ENCODE data around the gene SGTA.

Gene SGTA

DNA sequence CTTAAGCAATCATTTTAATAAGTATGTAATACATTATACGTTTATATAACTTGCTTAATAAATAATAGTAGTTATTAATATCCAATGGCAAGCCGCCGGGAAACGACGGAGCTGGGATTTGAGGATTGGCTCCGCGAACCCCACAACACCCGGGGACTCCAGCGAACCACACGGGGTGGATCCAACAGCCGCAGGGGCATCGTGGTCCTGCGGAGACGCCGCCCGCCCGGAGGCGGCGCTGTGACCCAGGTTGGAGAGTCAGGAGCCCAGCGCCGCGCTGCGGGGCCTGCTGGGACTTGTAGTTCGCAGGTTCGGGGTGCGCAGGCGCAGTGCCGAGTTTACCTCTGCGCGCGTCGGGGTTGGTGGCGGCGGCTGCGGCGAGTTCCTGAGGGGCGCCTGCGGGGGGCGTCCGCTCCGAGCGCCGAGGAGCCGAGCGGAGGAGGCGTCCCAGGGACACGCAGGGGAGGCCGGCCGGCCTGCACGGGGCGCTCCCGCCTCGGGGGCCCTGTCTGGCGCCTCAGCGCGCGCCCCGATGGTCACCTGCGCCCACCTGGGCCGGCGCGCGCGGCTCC is 36.6 kb upstream of the SGTA start, which contains the start of gene ZNF554:
Gene ZNF554, plus strand, starts transcription at position 329 of the 572 bp plus-strand sequence. Its CDS starts 204 bp downstream, at position 533.
- Histone ChIP-seq H3K4me1 (ENCODE audit: control insufficient read depth, insufficient read depth, low read length) (no peaks in the 10 kb centered on the region), H3K27ac (ENCODE audit: extremely low read depth, low read depth, low read length) (peak within 1 kb of the TSS; percentile 43; the same call in 1 of the 2 replicates), H3K9me3 (ENCODE audit: control insufficient read depth, insufficient read depth, low read depth, low read length) (no peaks in the 10 kb centered on the region), H3K36me3 (ENCODE audit: control insufficient read depth in 2 of 2, insufficient read depth in 1 of 2, low read length in 2 of 2) (peaks cover 0 to 21% of the 10 kb centered on the region in 2 experiments; a peak in 2 of 3 replicates), H3K4me3 (ENCODE audit: low read depth, low read length) (peak within 1 kb of the TSS; percentile 69)
- POLR2A ChIA-PET: interaction anchor here (1.0 to 1.2 kb wide), 3 partner anchors 22 to 131 kb away, joined by 3 to 5 read pairs (median 3); partner anchors contain the start of genes ZNF555 and ZNF57
- CTCF ChIA-PET: interaction anchor here (0.5 to 1.5 kb wide), 14 partner anchors 13 to 1459 kb away, joined by 3 to 7 read pairs (median 4); partner anchors contain the start of genes SGTA and THOP1
- TF ChIP-seq ZNF830 (tag by site-specific recombination; IDR thresholded peaks at IDR 0.05; ENCODE audit: low read depth): no peak
- TF ChIP-seq, protein P1, sequence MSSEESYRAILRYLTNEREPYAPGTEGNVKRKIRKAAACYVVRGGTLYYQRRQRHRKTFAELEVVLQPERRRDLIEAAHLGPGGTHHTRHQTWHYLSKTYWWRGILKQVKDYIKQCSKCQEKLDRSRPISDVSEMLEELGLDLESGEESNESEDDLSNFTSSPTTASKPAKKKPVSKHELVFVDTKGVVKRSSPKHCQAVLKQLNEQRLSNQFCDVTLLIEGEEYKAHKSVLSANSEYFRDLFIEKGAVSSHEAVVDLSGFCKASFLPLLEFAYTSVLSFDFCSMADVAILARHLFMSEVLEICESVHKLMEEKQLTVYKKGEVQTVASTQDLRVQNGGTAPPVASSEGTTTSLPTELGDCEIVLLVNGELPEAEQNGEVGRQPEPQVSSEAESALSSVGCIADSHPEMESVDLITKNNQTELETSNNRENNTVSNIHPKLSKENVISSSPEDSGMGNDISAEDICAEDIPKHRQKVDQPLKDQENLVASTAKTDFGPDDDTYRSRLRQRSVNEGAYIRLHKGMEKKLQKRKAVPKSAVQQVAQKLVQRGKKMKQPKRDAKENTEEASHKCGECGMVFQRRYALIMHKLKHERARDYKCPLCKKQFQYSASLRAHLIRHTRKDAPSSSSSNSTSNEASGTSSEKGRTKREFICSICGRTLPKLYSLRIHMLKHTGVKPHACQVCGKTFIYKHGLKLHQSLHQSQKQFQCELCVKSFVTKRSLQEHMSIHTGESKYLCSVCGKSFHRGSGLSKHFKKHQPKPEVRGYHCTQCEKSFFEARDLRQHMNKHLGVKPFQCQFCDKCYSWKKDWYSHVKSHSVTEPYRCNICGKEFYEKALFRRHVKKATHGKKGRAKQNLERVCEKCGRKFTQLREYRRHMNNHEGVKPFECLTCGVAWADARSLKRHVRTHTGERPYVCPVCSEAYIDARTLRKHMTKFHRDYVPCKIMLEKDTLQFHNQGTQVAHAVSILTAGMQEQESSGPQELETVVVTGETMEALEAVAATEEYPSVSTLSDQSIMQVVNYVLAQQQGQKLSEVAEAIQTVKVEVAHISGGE (tag by site-specific recombination; conservative IDR thresholded peaks at IDR 0.05; ENCODE audit: low read depth): 0 out of 2 replicates have a peak, but pooled peaks have one; percentile 28
- TF ChIP-seq, protein P2, sequence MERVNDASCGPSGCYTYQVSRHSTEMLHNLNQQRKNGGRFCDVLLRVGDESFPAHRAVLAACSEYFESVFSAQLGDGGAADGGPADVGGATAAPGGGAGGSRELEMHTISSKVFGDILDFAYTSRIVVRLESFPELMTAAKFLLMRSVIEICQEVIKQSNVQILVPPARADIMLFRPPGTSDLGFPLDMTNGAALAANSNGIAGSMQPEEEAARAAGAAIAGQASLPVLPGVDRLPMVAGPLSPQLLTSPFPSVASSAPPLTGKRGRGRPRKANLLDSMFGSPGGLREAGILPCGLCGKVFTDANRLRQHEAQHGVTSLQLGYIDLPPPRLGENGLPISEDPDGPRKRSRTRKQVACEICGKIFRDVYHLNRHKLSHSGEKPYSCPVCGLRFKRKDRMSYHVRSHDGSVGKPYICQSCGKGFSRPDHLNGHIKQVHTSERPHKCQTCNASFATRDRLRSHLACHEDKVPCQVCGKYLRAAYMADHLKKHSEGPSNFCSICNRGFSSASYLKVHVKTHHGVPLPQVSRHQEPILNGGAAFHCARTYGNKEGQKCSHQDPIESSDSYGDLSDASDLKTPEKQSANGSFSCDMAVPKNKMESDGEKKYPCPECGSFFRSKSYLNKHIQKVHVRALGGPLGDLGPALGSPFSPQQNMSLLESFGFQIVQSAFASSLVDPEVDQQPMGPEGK (tag by site-specific recombination; IDR thresholded peaks at IDR 0.05): peak; percentile 32; the same call in 1 of the 2 replicates
- no peak for TF ChIP-seq ZNF132 (tag by site-specific recombination; IDR thresholded peaks at IDR 0.05; ENCODE audit: borderline replicate concordance)
- TF ChIP-seq, protein P3, sequence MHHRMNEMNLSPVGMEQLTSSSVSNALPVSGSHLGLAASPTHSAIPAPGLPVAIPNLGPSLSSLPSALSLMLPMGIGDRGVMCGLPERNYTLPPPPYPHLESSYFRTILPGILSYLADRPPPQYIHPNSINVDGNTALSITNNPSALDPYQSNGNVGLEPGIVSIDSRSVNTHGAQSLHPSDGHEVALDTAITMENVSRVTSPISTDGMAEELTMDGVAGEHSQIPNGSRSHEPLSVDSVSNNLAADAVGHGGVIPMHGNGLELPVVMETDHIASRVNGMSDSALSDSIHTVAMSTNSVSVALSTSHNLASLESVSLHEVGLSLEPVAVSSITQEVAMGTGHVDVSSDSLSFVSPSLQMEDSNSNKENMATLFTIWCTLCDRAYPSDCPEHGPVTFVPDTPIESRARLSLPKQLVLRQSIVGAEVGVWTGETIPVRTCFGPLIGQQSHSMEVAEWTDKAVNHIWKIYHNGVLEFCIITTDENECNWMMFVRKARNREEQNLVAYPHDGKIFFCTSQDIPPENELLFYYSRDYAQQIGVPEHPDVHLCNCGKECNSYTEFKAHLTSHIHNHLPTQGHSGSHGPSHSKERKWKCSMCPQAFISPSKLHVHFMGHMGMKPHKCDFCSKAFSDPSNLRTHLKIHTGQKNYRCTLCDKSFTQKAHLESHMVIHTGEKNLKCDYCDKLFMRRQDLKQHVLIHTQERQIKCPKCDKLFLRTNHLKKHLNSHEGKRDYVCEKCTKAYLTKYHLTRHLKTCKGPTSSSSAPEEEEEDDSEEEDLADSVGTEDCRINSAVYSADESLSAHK (tag by site-specific recombination; IDR thresholded peaks at IDR 0.05): peak; percentile 20; the same call in 1 of the 2 replicates
- TF ChIP-seq, protein P4, sequence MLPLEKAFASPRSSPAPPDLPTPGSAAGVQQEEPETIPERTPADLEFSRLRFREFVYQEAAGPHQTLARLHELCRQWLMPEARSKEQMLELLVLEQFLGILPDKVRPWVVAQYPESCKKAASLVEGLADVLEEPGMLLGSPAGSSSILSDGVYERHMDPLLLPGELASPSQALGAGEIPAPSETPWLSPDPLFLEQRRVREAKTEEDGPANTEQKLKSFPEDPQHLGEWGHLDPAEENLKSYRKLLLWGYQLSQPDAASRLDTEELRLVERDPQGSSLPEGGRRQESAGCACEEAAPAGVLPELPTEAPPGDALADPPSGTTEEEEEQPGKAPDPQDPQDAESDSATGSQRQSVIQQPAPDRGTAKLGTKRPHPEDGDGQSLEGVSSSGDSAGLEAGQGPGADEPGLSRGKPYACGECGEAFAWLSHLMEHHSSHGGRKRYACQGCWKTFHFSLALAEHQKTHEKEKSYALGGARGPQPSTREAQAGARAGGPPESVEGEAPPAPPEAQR (tag by site-specific recombination; IDR thresholded peaks at IDR 0.05): peak; percentile 53; the same call in 1 of the 2 replicates
- TF ChIP-seq ZNF324 (tag by site-specific recombination; IDR thresholded peaks at IDR 0.05): peak; percentile 78
- peak; percentile 67; the same call in 1 of the 2 replicates for TF ChIP-seq KLF16 (tag by site-specific recombination; IDR thresholded peaks at IDR 0.05)
- TF ChIP-seq ZNF175 (tag by site-specific recombination; IDR thresholded peaks at IDR 0.05): no peak
- TF ChIP-seq ZNF23 (tag by site-specific recombination; IDR thresholded peaks at IDR 0.05; ENCODE audit: borderline replicate concordance): no peak
- TF ChIP-seq, protein P5, sequence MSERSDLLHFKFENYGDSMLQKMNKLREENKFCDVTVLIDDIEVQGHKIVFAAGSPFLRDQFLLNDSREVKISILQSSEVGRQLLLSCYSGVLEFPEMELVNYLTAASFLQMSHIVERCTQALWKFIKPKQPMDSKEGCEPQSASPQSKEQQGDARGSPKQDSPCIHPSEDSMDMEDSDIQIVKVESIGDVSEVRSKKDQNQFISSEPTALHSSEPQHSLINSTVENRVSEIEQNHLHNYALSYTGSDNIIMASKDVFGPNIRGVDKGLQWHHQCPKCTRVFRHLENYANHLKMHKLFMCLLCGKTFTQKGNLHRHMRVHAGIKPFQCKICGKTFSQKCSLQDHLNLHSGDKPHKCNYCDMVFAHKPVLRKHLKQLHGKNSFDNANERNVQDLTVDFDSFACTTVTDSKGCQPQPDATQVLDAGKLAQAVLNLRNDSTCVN (tag by site-specific recombination; optimal IDR thresholded peaks at IDR 0.05): peak; percentile 78
- TF ChIP-seq OSR2 (tag by site-specific recombination; IDR thresholded peaks at IDR 0.05): no peak
- peak; percentile 51; the same call in 1 of the 2 replicates for TF ChIP-seq ZNF629 (tag by site-specific recombination; IDR thresholded peaks at IDR 0.05)
- TF ChIP-seq ZNF426 (tag by site-specific recombination; IDR thresholded peaks at IDR 0.05): no peak
- TF ChIP-seq SP7 (tag by site-specific recombination; IDR thresholded peaks at IDR 0.05): peak; percentile 77
- peak; percentile 56; the same call in 1 of the 2 replicates for TF ChIP-seq ZBTB8A (tag by site-specific recombination; IDR thresholded peaks at IDR 0.05)
- peak; percentile 86 for TF ChIP-seq ZNF341 (tag by site-specific recombination; IDR thresholded peaks at IDR 0.05; ENCODE audit: low read depth)
- TF ChIP-seq ZNF843 (tag by site-specific recombination; IDR thresholded peaks at IDR 0.05): 0 out of 2 replicates have a peak, but pooled peaks have one; percentile 44
- TF ChIP-seq ZNF404 (tag by site-specific recombination; IDR thresholded peaks at IDR 0.05): no peak
- TF ChIP-seq YY2 (tag by site-specific recombination; IDR thresholded peaks at IDR 0.05): peak; percentile 81
- TF ChIP-seq HOXA7 (CRISPR knock-in tag; IDR thresholded peaks at IDR 0.05; ENCODE audit: borderline replicate concordance): no peak
- TF ChIP-seq, protein P6, sequence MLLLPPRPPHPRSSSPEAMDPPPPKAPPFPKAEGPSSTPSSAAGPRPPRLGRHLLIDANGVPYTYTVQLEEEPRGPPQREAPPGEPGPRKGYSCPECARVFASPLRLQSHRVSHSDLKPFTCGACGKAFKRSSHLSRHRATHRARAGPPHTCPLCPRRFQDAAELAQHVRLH (tag by site-specific recombination; IDR thresholded peaks at IDR 0.05): peak; percentile 47; the same call in 1 of the 2 replicates
- peak; percentile 58; the same call in 1 of the 2 replicates for TF ChIP-seq ZNF335 (tag by site-specific recombination; conservative IDR thresholded peaks at IDR 0.05)
- TF ChIP-seq SCRT2 (tag by site-specific recombination; IDR thresholded peaks at IDR 0.05): no peak
- TF ChIP-seq ZNF184 (tag by site-specific recombination; IDR thresholded peaks at IDR 0.05): peak; percentile 34; the same call in 1 of the 2 replicates
- TF ChIP-seq ZNF76 (tag by site-specific recombination; IDR thresholded peaks at IDR 0.05; ENCODE audit: borderline replicate concordance, low read depth): peak; percentile 97
